HEK293T (cell line): ENCODE measurements around the gene PRR27.

Experiments
- BHLHE40 ChIP-seq: fragments of 450-650 bp; IDR thresholded peaks from 2 replicates; pipeline ENCODE4 v1.6.1; 2016; ENCODE audit warnings: mild to moderate bottlenecking, moderate library complexity, borderline replicate concordance
- NFRKB ChIP-seq: fragments of 450-650 bp; IDR thresholded peaks from 2 replicates; pipeline ENCODE4 v1.6.1; 2016; ENCODE audit warnings: mild to moderate bottlenecking, moderate library complexity
- SP1 ChIP-seq: fragments of 450-650 bp; IDR thresholded peaks from 2 replicates; pipeline ENCODE4 v1.6.1; 2017
- SUZ12 ChIP-seq: fragments of 450-650 bp; IDR thresholded peaks from 2 replicates; pipeline ENCODE4 v1.6.1; 2016; ENCODE audit warnings: mild to moderate bottlenecking

- TF ChIP-seq SP1, result no peak
- no peak for TF ChIP-seq BHLHE40
- TF ChIP-seq SUZ12, result no peak
- TF ChIP-seq NFRKB, result no peak
Observed at GRCh38 chr4:70151271-70151670, 2.8 kb upstream of the PRR27 start.
